Measurements from ENCODE around the gene COMMD10.

GRCh38 chr5:116133281-116133680 is 48.5 kb downstream of the COMMD10 start:
- TF ChIP-seq CTCF (IDR thresholded peaks at IDR 0.05) (no peak), POLR2A (IDR thresholded peaks at IDR 0.05) (no peak)

Measured in Peyer's patch (tissue), 4 donors.